ENCODE data around the gene CAPN10. TPM values are rescaled to one million over a fixed set of nuclear protein-coding genes. Genes with fewer than 3 reads are reported as not detected.

CAPN10 gene
- polyA plus RNA-seq, 1 donor (not counting 4 experiments of a cell fraction or from before 2014, with no cell fraction given) = 7.1 TPM

- peaks cover 58% of the 10 kb centered on the region for H3K79me2 ChIP-seq (ENCODE audit: control insufficient read depth, insufficient read depth, low read length)
- peaks cover 16% of the 10 kb centered on the region for H3K4me1 ChIP-seq (ENCODE audit: control insufficient read depth, extremely low read depth, insufficient read depth, low read length)
- no peak for DNase-seq (ENCODE audit: low read depth, low spot score)
- TF ChIP-seq EZH2 (IDR thresholded peaks at IDR 0.05; ENCODE audit: low read length) = no peak
- no peak for TF ChIP-seq CTCF (optimal IDR thresholded peaks at IDR 0.05 in 1 of 3, IDR thresholded peaks at IDR 0.05 in 1 of 3, conservative IDR thresholded peaks at IDR 0.05 in 1 of 3; ENCODE audit: extremely low read depth in 1 of 3, insufficient read depth in 2 of 3, low read length in 3 of 3)
- H3K9me1 ChIP-seq (ENCODE audit: control insufficient read depth, extremely low read depth, insufficient read depth, low read length) = peaks cover 3% of the 10 kb centered on the region
- H4K20me1 ChIP-seq (ENCODE audit: control insufficient read depth, extremely low read depth, insufficient read depth, low read length) = peaks cover 12% of the 10 kb centered on the region
- FAIRE-seq = no peak
- no peak overlapping the region for H3K9ac ChIP-seq (ENCODE audit: control insufficient read depth, extremely low read depth, insufficient read depth, low read length)
- H2AFZ ChIP-seq (ENCODE audit: control insufficient read depth, low read length) = no peak overlapping the region
- dilution Hi-C loops (cut with MboI; ENCODE audit: extremely low pct_ligation_motif_present, low sequenced_read_pairs) = no loop called here
- H3K4me3 ChIP-seq (ENCODE audit: control insufficient read depth in 2 of 3, extremely low read depth in 1 of 3, insufficient read depth in 2 of 3, low read depth in 1 of 3, low read length in 3 of 3) = no peak overlapping the region
- no peak overlapping the region for H3K27ac ChIP-seq (ENCODE audit: control insufficient read depth, insufficient read depth, low read length)
- H3K9me3 ChIP-seq (ENCODE audit: control insufficient read depth, low read depth, low read length) = no peaks in the 10 kb centered on the region
- H3K4me2 ChIP-seq (ENCODE audit: control insufficient read depth, extremely low read depth, insufficient read depth, low read depth, low read length) = no peak overlapping the region
- H3K36me3 ChIP-seq (ENCODE audit: control insufficient read depth in 2 of 2, extremely low read depth in 1 of 2, insufficient read depth in 2 of 2, low read length in 2 of 2) = peaks cover 3 to 14% of the 10 kb centered on the region in 2 experiments
- no peaks in the 10 kb centered on the region for H3K27me3 ChIP-seq (ENCODE audit: control insufficient read depth, extremely low read depth, insufficient read depth, low read length)
Measured at GRCh38 chr2:240589850-240590525, 3.5 kb downstream of the CAPN10 start.

DNA sequence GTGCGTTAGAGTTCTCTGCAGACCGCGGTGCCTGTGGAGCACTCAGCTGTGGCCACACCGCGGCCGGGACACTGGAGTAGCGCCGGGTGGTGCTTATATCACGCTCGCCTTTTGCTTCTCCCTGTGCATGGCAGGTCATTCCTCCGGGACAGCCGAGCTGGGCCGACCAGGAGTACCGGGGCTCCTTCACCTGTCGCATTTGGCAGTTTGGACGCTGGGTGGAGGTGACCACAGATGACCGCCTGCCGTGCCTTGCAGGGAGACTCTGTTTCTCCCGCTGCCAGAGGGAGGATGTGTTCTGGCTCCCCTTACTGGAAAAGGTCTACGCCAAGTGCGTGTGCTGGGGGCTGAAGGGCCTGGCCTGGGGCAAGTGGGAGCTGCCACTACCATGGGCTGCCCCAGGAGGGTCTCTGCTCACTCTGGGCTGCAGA lies 4.2 kb downstream of the CAPN10 start:
- FAIRE-seq (no peak), DNase-seq (ENCODE audit: low read depth, low spot score) (no peak)
- no peak overlapping the region for H3K4me3 ChIP-seq (ENCODE audit: control insufficient read depth in 2 of 3, extremely low read depth in 1 of 3, insufficient read depth in 2 of 3, low read depth in 1 of 3, low read length in 3 of 3)
- H3K4me1 ChIP-seq (ENCODE audit: control insufficient read depth, extremely low read depth, insufficient read depth, low read length) = peaks cover 11% of the 10 kb centered on the region
- H3K9me3 ChIP-seq (ENCODE audit: control insufficient read depth, low read depth, low read length) = no peaks in the 10 kb centered on the region
- peaks cover 18% of the 10 kb centered on the region for H4K20me1 ChIP-seq (ENCODE audit: control insufficient read depth, extremely low read depth, insufficient read depth, low read length)
- H3K9me1 ChIP-seq (ENCODE audit: control insufficient read depth, extremely low read depth, insufficient read depth, low read length) = peaks cover 3% of the 10 kb centered on the region
- H3K79me2 ChIP-seq (ENCODE audit: control insufficient read depth, insufficient read depth, low read length) = peaks cover 51% of the 10 kb centered on the region
- H3K27ac ChIP-seq (ENCODE audit: control insufficient read depth, insufficient read depth, low read length) = no peak overlapping the region
- dilution Hi-C loops (cut with MboI; ENCODE audit: extremely low pct_ligation_motif_present, low sequenced_read_pairs) = no loop called here
- no peak overlapping the region for H3K9ac ChIP-seq (ENCODE audit: control insufficient read depth, extremely low read depth, insufficient read depth, low read length)
- no peak overlapping the region for H3K4me2 ChIP-seq (ENCODE audit: control insufficient read depth, extremely low read depth, insufficient read depth, low read depth, low read length)
- H3K36me3 ChIP-seq (ENCODE audit: control insufficient read depth in 2 of 2, extremely low read depth in 1 of 2, insufficient read depth in 2 of 2, low read length in 2 of 2) = peaks cover 3 to 18% of the 10 kb centered on the region in 2 experiments
- no peak overlapping the region for H2AFZ ChIP-seq (ENCODE audit: control insufficient read depth, low read length)
- no peaks in the 10 kb centered on the region for H3K27me3 ChIP-seq (ENCODE audit: control insufficient read depth, extremely low read depth, insufficient read depth, low read length)
- TF ChIP-seq CTCF (optimal IDR thresholded peaks at IDR 0.05 in 1 of 3, IDR thresholded peaks at IDR 0.05 in 1 of 3, conservative IDR thresholded peaks at IDR 0.05 in 1 of 3; ENCODE audit: extremely low read depth in 1 of 3, insufficient read depth in 2 of 3, low read length in 3 of 3) (no peak), EZH2 (IDR thresholded peaks at IDR 0.05; ENCODE audit: low read length) (no peak)

Data from keratinocyte (primary cell).